BE2C (cell line): ENCODE measurements around the gene C1QL2.

Experiments
- DNase-seq: peaks from one replicate; pipeline ENCODE4 v3.0.0-alpha.2; 2020
- H3K27me3 ChIP-seq: fragments of 250-450 bp; sonication (Bioruptor Pico); 2 replicates; pipeline ENCODE4 v1.5.1; 2020; ENCODE audit warnings: mild to moderate bottlenecking
- H3K36me3 ChIP-seq: fragments of 250-450 bp; sonication (Bioruptor Pico); 2 replicates; pipeline ENCODE4 v1.5.1; 2020; ENCODE audit warnings: mild to moderate bottlenecking
- H3K4me1 ChIP-seq: fragments of 250-450 bp; sonication (Bioruptor Pico); 2 replicates; pipeline ENCODE4 v1.5.1; 2020
- H3K4me3 ChIP-seq: 2 replicates; pipeline ENCODE4 v1.5.1; 2011; ENCODE audit warnings: low read depth, low read length
- H3K9me3 ChIP-seq: fragments of 250-450 bp; sonication (Bioruptor Pico); 2 replicates; pipeline ENCODE4 v1.5.1; 2020
- CTCF ChIP-seq: IDR thresholded peaks from 2 replicates; pipeline ENCODE4 v1.5.1; 2012; ENCODE audit warnings: mild to moderate bottlenecking, low read depth, low read length

Gene C1QL2

GRCh38 chr2:119196301-119197125, 38.0 kb upstream of the C1QL2 start:
- H3K27me3 ChIP-seq, result no peaks in the 10 kb centered on the region
- no peak for DNase-seq
- H3K36me3 ChIP-seq, result no peaks in the 10 kb centered on the region
- TF ChIP-seq CTCF, result no peak
- no peak overlapping the region for H3K4me3 ChIP-seq
- H3K9me3 ChIP-seq, result no peaks in the 10 kb centered on the region
- no peaks in the 10 kb centered on the region for H3K4me1 ChIP-seq

DNA sequence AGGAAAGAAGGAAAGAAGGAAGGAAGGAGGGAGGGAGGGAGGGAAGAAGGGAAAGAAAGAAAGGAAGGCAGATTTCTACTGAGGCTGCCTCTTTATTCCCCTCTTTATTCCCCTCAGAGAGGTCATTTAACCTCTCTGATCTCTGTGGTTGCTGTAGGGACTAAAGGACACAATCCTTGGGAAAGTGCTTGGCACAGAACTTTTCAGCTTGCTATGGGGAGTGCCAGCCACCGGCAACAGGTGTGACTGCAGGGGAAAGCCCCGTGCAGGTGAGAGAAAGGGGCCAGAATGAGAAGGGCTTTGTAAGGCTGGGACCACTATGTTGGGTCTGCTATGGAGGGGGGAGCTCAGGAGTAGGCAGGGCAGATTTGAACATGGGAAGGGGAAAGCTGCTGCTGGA, 37.3 kb upstream of the C1QL2 start:
- TF ChIP-seq CTCF, result no peak
- H3K36me3 ChIP-seq, result no peaks in the 10 kb centered on the region
- H3K27me3 ChIP-seq, result no peaks in the 10 kb centered on the region
- no peak overlapping the region for H3K4me3 ChIP-seq
- no peak for DNase-seq
- H3K9me3 ChIP-seq, result no peaks in the 10 kb centered on the region
- H3K4me1 ChIP-seq, result no peaks in the 10 kb centered on the region

DNA sequence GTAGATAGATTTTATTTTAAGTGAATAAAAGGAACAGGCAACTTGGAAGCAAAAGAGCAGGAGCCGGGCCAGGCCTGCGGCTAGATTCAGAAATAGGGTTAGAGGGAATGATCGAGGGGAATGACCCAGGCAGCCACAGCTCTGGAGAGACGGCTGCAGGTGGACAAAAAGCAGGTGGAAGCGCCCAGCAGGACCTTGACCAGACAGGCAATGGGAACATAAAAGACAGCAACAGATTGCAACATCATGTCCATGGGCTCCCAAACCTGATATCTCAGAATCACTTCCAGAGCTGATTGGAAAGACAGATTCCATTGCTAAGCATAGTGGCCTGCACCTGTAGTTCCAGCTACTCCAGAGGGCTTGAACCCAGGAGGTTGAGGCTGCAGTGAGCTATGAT, 36.5 kb upstream of the C1QL2 start:
- DNase-seq, result no peak
- H3K4me1 ChIP-seq, result no peaks in the 10 kb centered on the region
- H3K4me3 ChIP-seq, result no peak overlapping the region
- H3K27me3 ChIP-seq, result no peaks in the 10 kb centered on the region
- TF ChIP-seq CTCF, result no peak
- H3K36me3 ChIP-seq, result no peaks in the 10 kb centered on the region
- H3K9me3 ChIP-seq, result no peaks in the 10 kb centered on the region

DNA sequence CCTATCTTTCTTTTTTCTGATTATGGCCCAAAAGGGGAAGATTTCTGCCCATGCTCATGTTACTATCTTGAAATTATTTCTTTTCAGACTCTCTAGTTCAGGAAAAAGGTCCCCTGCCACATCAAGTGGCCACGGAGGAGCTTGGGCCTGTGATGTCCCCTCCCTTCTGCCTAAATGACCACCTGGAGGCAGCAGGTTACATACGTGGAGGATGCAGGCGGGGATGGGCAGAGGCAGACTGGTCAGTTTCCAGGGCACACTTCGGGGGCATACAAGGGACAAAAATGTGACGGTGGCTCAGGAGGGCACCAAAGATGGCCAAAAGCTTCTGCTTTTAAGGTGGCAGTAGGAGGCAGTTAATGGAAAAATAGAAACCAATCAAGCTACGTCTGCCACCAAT, 34.3 kb upstream of the C1QL2 start:
- TF ChIP-seq CTCF, result no peak
- Histone ChIP-seq H3K4me1 (no peaks in the 10 kb centered on the region), H3K9me3 (no peaks in the 10 kb centered on the region), H3K4me3 (no peak overlapping the region), H3K27me3 (no peaks in the 10 kb centered on the region), H3K36me3 (no peaks in the 10 kb centered on the region)
- DNase-seq, result no peak

DNA sequence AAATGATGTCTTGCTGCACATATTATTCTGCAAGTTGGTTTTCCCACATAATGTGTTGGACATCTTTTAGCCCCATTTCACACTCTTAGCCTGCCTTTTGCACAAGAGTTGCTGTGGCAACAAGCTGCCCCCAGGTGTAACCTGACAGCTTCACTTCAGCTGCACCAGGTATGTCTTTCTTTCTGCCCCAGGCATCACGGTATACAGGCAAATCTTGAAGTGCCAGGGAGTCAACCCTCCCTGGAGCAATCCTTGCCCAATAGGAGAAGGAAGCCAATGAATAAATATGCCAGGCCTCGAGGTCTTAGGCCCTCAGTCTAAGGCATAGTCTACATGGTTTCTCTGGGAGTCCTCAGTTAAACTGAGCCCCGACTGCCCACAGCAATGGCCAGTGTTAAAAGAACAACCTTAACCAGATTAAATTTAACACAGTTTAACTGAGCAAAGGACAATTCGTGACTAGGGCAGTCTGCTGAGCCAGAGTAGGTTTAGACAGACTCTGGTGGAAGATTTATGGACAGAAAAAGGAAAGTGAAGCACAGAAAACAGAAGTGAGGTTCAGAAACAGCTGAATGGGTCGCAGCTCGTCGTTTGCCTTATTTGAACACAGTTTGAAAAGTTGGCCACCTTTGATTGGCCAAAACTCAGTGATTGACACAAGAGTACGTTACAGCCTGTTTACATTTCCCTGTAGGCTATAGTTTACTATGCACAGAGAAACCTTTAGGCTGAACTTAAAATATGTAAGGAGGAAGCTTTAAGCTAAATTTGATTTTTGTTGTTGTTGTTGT, 32.0 kb upstream of the C1QL2 start:
- Histone ChIP-seq H3K27me3 (no peaks in the 10 kb centered on the region), H3K9me3 (no peaks in the 10 kb centered on the region), H3K36me3 (no peaks in the 10 kb centered on the region), H3K4me1 (no peaks in the 10 kb centered on the region), H3K4me3 (no peak overlapping the region)
- DNase-seq, result no peak
- no peak for TF ChIP-seq CTCF

GRCh38 chr2:119184512-119184911, 26.0 kb upstream of the C1QL2 start:
- no peak for DNase-seq
- Histone ChIP-seq H3K27me3 (no peaks in the 10 kb centered on the region), H3K4me3 (no peak overlapping the region), H3K9me3 (no peaks in the 10 kb centered on the region), H3K36me3 (no peaks in the 10 kb centered on the region), H3K4me1 (no peaks in the 10 kb centered on the region)
- no peak for TF ChIP-seq CTCF
